Transverse colon (tissue), 4 donors: ENCODE data around the gene KRT33B. TPM values are rescaled to one million over a fixed set of nuclear protein-coding genes. Genes with fewer than 3 reads are reported as not detected.

ENCODE experiments used
- DNase-seq: peaks from one replicate; pipeline ENCODE4 v3.0.0-alpha.2; 2019
- H3K27ac ChIP-seq, 4 donors: fragments of 200-600 bp; sonication (generic); 2 replicates each; pipeline ENCODE4 v1.5.1; 2016 to 2018; ENCODE audit warnings: inconsistent platforms in 4 of 4
- H3K27me3 ChIP-seq: fragments of 200-600 bp; sonication (generic); 2 replicates; pipeline ENCODE4 v1.5.1; 2017; ENCODE audit warnings: inconsistent platforms
- H3K36me3 ChIP-seq, 4 donors: fragments of 200-600 bp; sonication (generic); 2 replicates each; pipeline ENCODE4 v1.5.1; 2017 to 2019; ENCODE audit warnings: inconsistent platforms in 4 of 4
- H3K4me1 ChIP-seq, 4 donors: fragments of 200-600 bp; sonication (generic); 2 replicates each; pipeline ENCODE4 v1.5.1; 2017 to 2020; ENCODE audit warnings: inconsistent platforms in 4 of 4
- H3K4me3 ChIP-seq, 4 donors: fragments of 200-600 bp; sonication (generic); 1 replicate in 1 of 4; 2 replicates in 3 of 4; pipeline versions ENCODE4 v1.5.1 to v1.6.1; 2017 to 2019; ENCODE audit warnings: inconsistent platforms in 4 of 4
- H3K9me3 ChIP-seq, 2 donors: fragments of 200-600 bp; sonication (generic); 2 replicates each; pipeline ENCODE4 v1.5.1; 2017 to 2019; ENCODE audit warnings: inconsistent platforms in 2 of 2
- CTCF ChIP-seq, 5 experiments: fragments of 200-600 bp in 3 of 5; fragments of 450-650 bp in 2 of 5; sonication (generic) in 3 of 5; IDR thresholded peaks; 1 replicate in 2 of 5; 2 replicates in 3 of 5; pipeline ENCODE4 v1.5.1; 2016 to 2017; ENCODE audit warnings: antibody characterized with exemption in 5 of 5, inconsistent platforms in 3 of 5, mild to moderate bottlenecking in 2 of 5, moderate library complexity in 1 of 5
- EP300 ChIP-seq: sonication (generic); formaldehyde crosslinking; IDR thresholded peaks from one replicate; pipeline ENCODE4 v1.6.1; 2017; ENCODE audit warnings: antibody characterized with exemption, low read depth
- POLR2A ChIP-seq: fragments of 450-650 bp; IDR thresholded peaks from one replicate; pipeline ENCODE4 v1.6.1; 2016; ENCODE audit warnings: antibody characterized with exemption, mild to moderate bottlenecking, moderate library complexity
- POLR2AphosphoS5 ChIP-seq, 3 donors: sonication (generic); formaldehyde crosslinking; IDR thresholded peaks; one replicate each; pipeline ENCODE4 v1.6.1; 2016; ENCODE audit warnings: antibody characterized with exemption in 3 of 3
- WGBS, 2 donors: methylation state at CpG; one replicate each; pipeline ENCODE4 v1.1.5; 2018; ENCODE audit warnings: low coverage in 1 of 2; 5-methylcytosine and 5-hydroxymethylcytosine counted together
- in situ Hi-C, 4 donors: fragments of 200-750 bp; cut with MboI; loops; one replicate each; pipeline versions ENCODE4 v1.15.0 to v1.15.1; 2017; ENCODE audit warnings: low sequenced_read_pairs in 3 of 4, low pct_ligation_motif_present in 1 of 4, low pct_unique_long_range_greater_than_20kb in 1 of 4
- intact Hi-C: fragments of 100-400 bp; cut with DNase I; formaldehyde crosslinking; loops from one replicate; pipeline ENCODE4 v1.15.1; 2023; ENCODE audit warnings: low total_unique reads
- total RNA-seq, 4 donors: library from RNA; depleted of rRNA; stranded (reverse); fragments of >200 nt; gene quantifications; one replicate each; pipeline ENCODE4 v1.1.0, GENCODE V29; 2016

Gene KRT33B
- total RNA-seq, 4 donors from 2014 or later, result not detected

DNA sequence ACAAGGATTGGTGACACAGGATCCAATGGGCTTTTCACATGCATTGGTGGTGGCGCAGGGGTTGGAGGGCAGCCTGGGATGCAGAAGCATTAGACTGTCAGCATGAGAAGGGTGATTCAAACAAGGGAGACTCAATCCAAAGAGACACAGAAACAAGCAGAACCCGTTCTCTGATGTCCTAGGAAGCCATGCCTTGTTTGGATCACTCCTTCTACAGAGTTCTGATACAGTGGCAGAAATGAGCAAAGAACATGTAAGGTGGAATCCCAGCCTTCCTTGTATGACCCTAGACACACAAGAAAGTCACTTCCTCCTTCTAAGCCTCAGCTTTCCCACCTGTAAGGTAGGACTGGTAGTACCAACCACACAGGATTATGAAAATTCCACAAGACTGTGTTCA is 5.7 kb downstream of the KRT33B start:
- 78 to 83% methylated on average over 2 of the region's 2 CpGs for whole genome bisulfite sequencing, 2 donors
- Histone ChIP-seq H3K4me3 (no peak overlapping the region), H3K4me1 (no peaks in the 10 kb centered on the region), H3K27me3 (peaks cover 3% of the 10 kb centered on the region), H3K9me3 (no peaks in the 10 kb centered on the region), H3K27ac (no peak overlapping the region), H3K36me3 (no peaks in the 10 kb centered on the region)
- in situ Hi-C loops, result loop anchor here in 1 of 4 donors (25.0 kb wide), 1 partner anchor 102 kb away; the partner anchor contains the start of genes KRTAP9-6 and KRTAP9-9
- no peak for DNase-seq
- intact Hi-C loops, result no loop called here
- no peak for TF ChIP-seq CTCF (IDR thresholded peaks at IDR 0.05)
- no peak for TF ChIP-seq EP300
- TF ChIP-seq POLR2A, result no peak
- TF ChIP-seq POLR2AphosphoS5 (IDR thresholded peaks at IDR 0.05), result no peak

GRCh38 chr17:41360296-41360995 is 9.2 kb downstream of the KRT33B start:
- no peak for DNase-seq
- WGBS, 2 donors, result 65 to 79% methylated on average over 3 to 5 of the region's 5 CpGs
- Histone ChIP-seq H3K27me3 (peaks cover 12% of the 10 kb centered on the region), H3K4me3 (no peak overlapping the region), H3K36me3 (no peaks in the 10 kb centered on the region), H3K4me1 (no peaks in the 10 kb centered on the region), H3K27ac (no peak overlapping the region), H3K9me3 (peaks cover 0 to 4% of the 10 kb centered on the region in 2 donors)
- in situ Hi-C loops (loop anchor here in 1 of 4 donors (25.0 kb wide), 1 partner anchor 98 kb away; the partner anchor contains the start of genes KRTAP9-6 and KRTAP9-9), intact Hi-C loops (no loop called here)
- TF ChIP-seq POLR2A (no peak), POLR2AphosphoS5 (IDR thresholded peaks at IDR 0.05) (no peak), CTCF (IDR thresholded peaks at IDR 0.05) (no peak), EP300 (no peak)

DNA sequence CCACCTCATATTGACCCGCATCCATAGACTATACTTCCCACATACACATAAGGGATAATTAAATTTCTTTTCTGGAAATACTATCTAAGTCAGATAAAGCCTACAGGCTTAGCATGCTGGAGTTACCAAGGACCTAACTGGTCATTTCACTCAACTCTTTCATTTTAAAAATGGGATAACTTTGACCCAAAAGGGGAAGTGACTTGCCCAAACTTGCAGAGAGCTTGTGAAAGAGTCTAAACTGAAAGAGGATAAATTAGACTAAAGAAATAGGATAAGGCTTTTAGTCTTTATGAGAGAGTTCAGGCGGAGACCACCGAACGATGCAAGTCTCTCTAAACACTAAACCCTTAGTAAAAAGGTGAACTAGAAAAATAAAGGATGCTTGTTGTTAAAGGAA is 15.1 kb downstream of the KRT33B start:
- no peak overlapping the region for H3K27ac ChIP-seq
- no peak overlapping the region for H3K4me3 ChIP-seq
- 93 to 97% methylated on average over 3 to 4 of the region's 4 CpGs for whole genome bisulfite sequencing, 2 donors
- H3K4me1 ChIP-seq, result no peaks in the 10 kb centered on the region
- intact Hi-C loops (no loop called here), in situ Hi-C loops (loop anchor here in 1 of 4 donors (25.0 kb wide), 1 partner anchor 92 kb away; the partner anchor contains the start of genes KRTAP9-6 and KRTAP9-9)
- H3K36me3 ChIP-seq, result no peaks in the 10 kb centered on the region
- DNase-seq, result no peak
- H3K27me3 ChIP-seq, result peaks cover 23% of the 10 kb centered on the region
- no peak for TF ChIP-seq CTCF (IDR thresholded peaks at IDR 0.05)
- TF ChIP-seq POLR2A, result no peak
- peaks cover 0 to 4% of the 10 kb centered on the region in 2 donors for H3K9me3 ChIP-seq

DNA sequence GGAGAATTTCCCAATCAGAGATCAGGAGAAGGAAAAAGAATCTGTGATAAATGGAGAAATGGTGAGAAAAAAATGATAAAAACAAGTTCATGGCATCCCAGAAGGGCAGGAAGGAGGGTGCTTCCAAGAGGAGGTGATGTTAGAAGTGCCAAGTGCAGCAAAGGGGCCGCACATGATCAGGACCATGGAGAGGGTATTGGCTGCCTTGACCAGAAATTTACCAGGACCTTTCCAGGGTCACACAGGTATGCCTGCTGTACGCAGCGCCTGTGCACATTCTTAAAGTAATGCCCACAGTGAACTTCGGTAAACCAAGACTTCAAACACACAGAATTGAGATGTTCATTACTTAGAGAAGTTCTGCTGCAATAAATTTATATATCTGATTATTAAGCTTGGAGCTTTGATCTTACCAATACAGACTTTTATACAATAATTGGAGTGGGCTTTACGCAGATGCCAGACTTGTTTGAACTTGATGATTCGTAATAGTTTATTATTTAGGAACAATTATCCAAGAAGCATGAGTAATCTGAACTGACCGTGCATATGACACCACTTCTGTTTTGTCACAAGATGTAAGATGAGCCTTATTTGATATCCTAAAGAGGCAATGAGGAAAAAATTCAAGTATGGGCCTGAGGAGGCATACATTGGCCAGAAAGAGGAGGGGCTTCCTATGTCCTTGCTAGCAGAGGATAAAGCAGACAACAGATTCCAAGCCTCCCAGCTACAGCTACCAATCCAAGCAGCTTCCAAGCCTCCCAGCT is 16.8 kb downstream of the KRT33B start:
- Histone ChIP-seq H3K36me3 (no peaks in the 10 kb centered on the region), H3K27ac (no peak overlapping the region), H3K4me1 (no peaks in the 10 kb centered on the region), H3K4me3 (no peak overlapping the region), H3K27me3 (peaks cover 23% of the 10 kb centered on the region), H3K9me3 (peaks cover 0 to 4% of the 10 kb centered on the region in 2 donors)
- in situ Hi-C loops, result loop anchor here in 1 of 4 donors (25.0 kb wide), 1 partner anchor 90 kb away; the partner anchor contains the start of genes KRTAP9-6 and KRTAP9-9
- intact Hi-C loops, result no loop called here
- WGBS, 2 donors, result 82 to 87% methylated on average over 7 of the region's 7 CpGs
- TF ChIP-seq POLR2AphosphoS5 (IDR thresholded peaks at IDR 0.05) (no peak), EP300 (no peak), POLR2A (no peak), CTCF (IDR thresholded peaks at IDR 0.05) (no peak)
- DNase-seq, result no peak
